ENCODE results near the gene ISLR.

ISLR gene

GRCh38 chr15:74205582-74205947, 32.1 kb downstream of the ISLR start:
- Mint-ChIP-seq H3K4me3 (no peak overlapping the region), H3K27me3 (peaks cover 20% of the 10 kb centered on the region), H3K4me1 (ENCODE audit: low read depth) (no peaks in the 10 kb centered on the region), H3K27ac (no peak overlapping the region), H3K36me3 (ENCODE audit: low read depth) (no peaks in the 10 kb centered on the region), H3K9me3 (no peaks in the 10 kb centered on the region)
- no peak for DNase-seq

GRCh38 chr15:74206801-74207281, 33.3 kb downstream of the ISLR start:
- no peaks in the 10 kb centered on the region for H3K9me3 Mint-ChIP-seq
- no peak for DNase-seq
- H3K27me3 Mint-ChIP-seq: peaks cover 16% of the 10 kb centered on the region
- no peak overlapping the region for H3K27ac Mint-ChIP-seq
- no peaks in the 10 kb centered on the region for H3K4me1 Mint-ChIP-seq (ENCODE audit: low read depth)
- no peaks in the 10 kb centered on the region for H3K36me3 Mint-ChIP-seq (ENCODE audit: low read depth)
- no peak overlapping the region for H3K4me3 Mint-ChIP-seq

- DNase-seq: no peak
- no peaks in the 10 kb centered on the region for H3K36me3 Mint-ChIP-seq (ENCODE audit: low read depth)
- no peak overlapping the region for H3K27ac Mint-ChIP-seq
- no peak overlapping the region for H3K4me3 Mint-ChIP-seq
- H3K27me3 Mint-ChIP-seq: peaks cover 15% of the 10 kb centered on the region
- H3K9me3 Mint-ChIP-seq: no peaks in the 10 kb centered on the region
- no peaks in the 10 kb centered on the region for H3K4me1 Mint-ChIP-seq (ENCODE audit: low read depth)
Observed at GRCh38 chr15:74207652-74208440, 34.3 kb downstream of the ISLR start.

GRCh38 chr15:74208496-74208895, 35.0 kb downstream of the ISLR start:
- Mint-ChIP-seq H3K27me3 (peaks cover 11% of the 10 kb centered on the region), H3K4me1 (ENCODE audit: low read depth) (no peaks in the 10 kb centered on the region), H3K27ac (no peak overlapping the region)

GRCh38 chr15:74208901-74209559, 35.5 kb downstream of the ISLR start:
- Mint-ChIP-seq H3K9me3 (no peaks in the 10 kb centered on the region), H3K4me1 (ENCODE audit: low read depth) (no peaks in the 10 kb centered on the region), H3K36me3 (ENCODE audit: low read depth) (no peaks in the 10 kb centered on the region), H3K4me3 (no peak overlapping the region), H3K27ac (no peak overlapping the region), H3K27me3 (peaks cover 9% of the 10 kb centered on the region)
- no peak for DNase-seq

More at GRCh38 chr15:74208496-74208895, 35.0 kb downstream of the ISLR start:
- no peaks in the 10 kb centered on the region for H3K36me3 Mint-ChIP-seq (ENCODE audit: low read depth)
- no peak for DNase-seq
- H3K9me3 Mint-ChIP-seq: no peaks in the 10 kb centered on the region
- no peak overlapping the region for H3K4me3 Mint-ChIP-seq

GRCh38 chr15:74209560-74209958, 36.0 kb downstream of the ISLR start:
- no peaks in the 10 kb centered on the region for H3K4me1 Mint-ChIP-seq (ENCODE audit: low read depth)
- H3K27me3 Mint-ChIP-seq: peaks cover 11% of the 10 kb centered on the region
- no peak for DNase-seq
- H3K4me3 Mint-ChIP-seq: no peak overlapping the region
- H3K9me3 Mint-ChIP-seq: no peaks in the 10 kb centered on the region
- H3K36me3 Mint-ChIP-seq (ENCODE audit: low read depth): no peaks in the 10 kb centered on the region
- H3K27ac Mint-ChIP-seq: no peak overlapping the region

- no peak overlapping the region for H3K27ac Mint-ChIP-seq
- H3K9me3 Mint-ChIP-seq: no peaks in the 10 kb centered on the region
- no peak overlapping the region for H3K4me3 Mint-ChIP-seq
- no peaks in the 10 kb centered on the region for H3K4me1 Mint-ChIP-seq (ENCODE audit: low read depth)
- DNase-seq: no peak
- peaks cover 17% of the 10 kb centered on the region for H3K27me3 Mint-ChIP-seq
- H3K36me3 Mint-ChIP-seq (ENCODE audit: low read depth): no peaks in the 10 kb centered on the region
Observed at GRCh38 chr15:74209997-74210671, 36.6 kb downstream of the ISLR start.

GRCh38 chr15:74210729-74211128, 37.2 kb downstream of the ISLR start:
- Mint-ChIP-seq H3K4me3 (no peak overlapping the region), H3K4me1 (ENCODE audit: low read depth) (no peaks in the 10 kb centered on the region), H3K9me3 (no peaks in the 10 kb centered on the region), H3K36me3 (ENCODE audit: low read depth) (no peaks in the 10 kb centered on the region), H3K27me3 (peaks cover 17% of the 10 kb centered on the region), H3K27ac (no peak overlapping the region)
- DNase-seq: no peak

GRCh38 chr15:74211656-74212055, 38.1 kb downstream of the ISLR start:
- Mint-ChIP-seq H3K4me3 (no peak overlapping the region), H3K27me3 (peaks cover 17% of the 10 kb centered on the region), H3K36me3 (ENCODE audit: low read depth) (no peaks in the 10 kb centered on the region), H3K4me1 (ENCODE audit: low read depth) (no peaks in the 10 kb centered on the region), H3K27ac (no peak overlapping the region), H3K9me3 (no peaks in the 10 kb centered on the region)
- no peak for DNase-seq

- Mint-ChIP-seq H3K4me3 (no peak overlapping the region), H3K36me3 (ENCODE audit: low read depth) (no peaks in the 10 kb centered on the region), H3K27me3 (peaks cover 13% of the 10 kb centered on the region), H3K27ac (no peak overlapping the region), H3K9me3 (no peaks in the 10 kb centered on the region), H3K4me1 (ENCODE audit: low read depth) (no peaks in the 10 kb centered on the region)
- no peak for DNase-seq
Observed at GRCh38 chr15:74212494-74212893, 39.0 kb downstream of the ISLR start.

- Mint-ChIP-seq H3K27ac (no peak overlapping the region), H3K4me3 (no peak overlapping the region), H3K9me3 (no peaks in the 10 kb centered on the region), H3K36me3 (ENCODE audit: low read depth) (no peaks in the 10 kb centered on the region), H3K27me3 (peaks cover 8% of the 10 kb centered on the region), H3K4me1 (ENCODE audit: low read depth) (no peaks in the 10 kb centered on the region)
- no peak for DNase-seq
Observed at GRCh38 chr15:74213858-74214284, 40.4 kb downstream of the ISLR start.

GRCh38 chr15:74214324-74215021, 41.0 kb downstream of the ISLR start:
- no peaks in the 10 kb centered on the region for H3K4me1 Mint-ChIP-seq (ENCODE audit: low read depth)
- H3K27me3 Mint-ChIP-seq: peaks cover 8% of the 10 kb centered on the region
- H3K9me3 Mint-ChIP-seq: no peaks in the 10 kb centered on the region
- H3K36me3 Mint-ChIP-seq (ENCODE audit: low read depth): no peaks in the 10 kb centered on the region
- H3K27ac Mint-ChIP-seq: no peak overlapping the region
- no peak for DNase-seq
- no peak overlapping the region for H3K4me3 Mint-ChIP-seq

GRCh38 chr15:74215958-74216357, 42.4 kb downstream of the ISLR start:
- H3K27me3 Mint-ChIP-seq: peaks cover 15% of the 10 kb centered on the region

GRCh38 chr15:74216949-74217348, 43.4 kb downstream of the ISLR start:
- no peak for DNase-seq
- no peaks in the 10 kb centered on the region for H3K4me1 Mint-ChIP-seq (ENCODE audit: low read depth)
- no peaks in the 10 kb centered on the region for H3K9me3 Mint-ChIP-seq
- H3K36me3 Mint-ChIP-seq (ENCODE audit: low read depth): no peaks in the 10 kb centered on the region
- H3K27me3 Mint-ChIP-seq: peaks cover 20% of the 10 kb centered on the region
- no peak overlapping the region for H3K27ac Mint-ChIP-seq
- H3K4me3 Mint-ChIP-seq: no peak overlapping the region

More at GRCh38 chr15:74215958-74216357, 42.4 kb downstream of the ISLR start:
- Mint-ChIP-seq H3K4me1 (ENCODE audit: low read depth) (no peaks in the 10 kb centered on the region), H3K36me3 (ENCODE audit: low read depth) (no peaks in the 10 kb centered on the region), H3K27ac (no peak overlapping the region), H3K4me3 (no peak overlapping the region), H3K9me3 (no peaks in the 10 kb centered on the region)
- DNase-seq: no peak
